ENCODE results near the gene TMEM263. TPM values are rescaled to one million over a fixed set of nuclear protein-coding genes. Genes with fewer than 3 reads are reported as not detected.

TMEM263 gene
- total and polyA plus RNA-seq, 9 donors, result 17.2 to 55.7 (median 42.1) TPM

DNA sequence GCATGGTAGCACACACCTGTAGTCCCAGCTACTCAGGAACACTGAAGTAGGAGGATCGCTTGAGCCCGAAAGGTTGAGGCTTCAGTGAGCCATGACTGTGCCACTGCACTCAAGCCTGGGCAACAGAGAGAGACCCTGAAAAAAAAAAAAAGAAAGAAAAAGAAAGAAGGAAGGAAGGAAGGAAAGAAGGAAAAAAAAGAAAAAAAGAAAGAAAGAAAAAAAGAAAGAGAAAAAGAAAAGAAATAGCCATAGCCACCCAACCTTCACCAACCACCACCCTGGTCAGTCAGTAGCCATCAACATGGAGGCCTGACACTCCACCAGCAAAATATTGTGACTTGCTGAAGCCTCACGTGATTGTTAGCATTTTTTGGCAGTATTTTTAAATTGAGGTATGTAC lies 21.4 kb upstream of the TMEM263 start:
- DNase-seq, result no peak
- Histone ChIP-seq H3K27ac (no peak overlapping the region), H3K4me3 (no peak overlapping the region), H3K27me3 (no peaks in the 10 kb centered on the region), H3K9me3 (no peaks in the 10 kb centered on the region), H3K4me1 (ENCODE audit: insufficient read depth) (no peaks in the 10 kb centered on the region), H3K36me3 (no peaks in the 10 kb centered on the region)
- no peak for TF ChIP-seq CTCF (IDR thresholded peaks at IDR 0.05)
- no peak for TF ChIP-seq POLR2A (IDR thresholded peaks at IDR 0.05)
- no peak for TF ChIP-seq EP300 (IDR thresholded peaks at IDR 0.05)
- intact Hi-C loops (cut with DNase I), result no loop called here
- 70 to 77% (median 73%) methylated on average over 3 of the region's 3 CpGs for WGBS, 3 donors

DNA sequence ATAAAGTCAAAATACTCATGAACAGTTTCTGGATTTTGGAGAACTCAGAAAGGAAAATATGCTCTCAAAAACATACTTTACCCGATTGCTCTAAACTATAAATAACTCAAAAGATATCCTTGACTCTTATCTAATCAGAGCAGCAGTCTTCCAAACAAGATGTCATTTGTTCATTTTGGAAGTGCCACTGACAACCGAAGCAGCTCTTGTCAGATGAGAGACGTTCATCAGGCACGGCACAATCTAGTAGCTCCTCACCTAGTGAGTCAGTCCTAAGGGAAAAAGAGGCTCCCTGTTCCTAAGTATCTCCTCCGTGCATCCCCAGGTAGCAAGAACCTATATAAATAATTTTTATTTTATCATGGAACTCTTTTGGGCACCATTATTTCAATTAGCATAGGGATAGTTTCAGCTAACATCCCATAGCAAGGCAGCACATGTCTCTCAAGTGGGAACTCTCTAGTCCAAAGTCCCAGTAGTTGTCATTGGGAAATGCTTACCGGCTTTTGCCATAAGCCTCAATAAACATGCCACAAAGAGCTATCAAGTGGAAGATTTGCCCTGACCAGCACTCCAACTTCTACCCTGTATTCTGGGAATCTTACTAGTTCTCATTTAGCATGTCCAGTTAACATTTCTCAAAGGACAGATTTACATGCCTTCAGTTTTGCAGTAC lies 14.1 kb upstream of the TMEM263 start:
- 53 to 68% (median 57%) methylated on average over 6 of the region's 6 CpGs for WGBS, 3 donors
- no peaks in the 10 kb centered on the region for H3K9me3 ChIP-seq
- H3K4me3 ChIP-seq, result no peak overlapping the region
- intact Hi-C loops (cut with DNase I), result no loop called here
- H3K27ac ChIP-seq, result no peak overlapping the region
- no peaks in the 10 kb centered on the region for H3K27me3 ChIP-seq
- TF ChIP-seq POLR2A (IDR thresholded peaks at IDR 0.05) (no peak), CTCF (IDR thresholded peaks at IDR 0.05) (no peak), EP300 (IDR thresholded peaks at IDR 0.05) (no peak)
- H3K36me3 ChIP-seq, result no peaks in the 10 kb centered on the region
- no peaks in the 10 kb centered on the region for H3K4me1 ChIP-seq (ENCODE audit: insufficient read depth)
- DNase-seq, result no peak

GRCh38 chr12:106942775-106943174 lies 12.9 kb upstream of the TMEM263 start:
- no peaks in the 10 kb centered on the region for H3K27me3 ChIP-seq
- no peak overlapping the region for H3K27ac ChIP-seq
- no peaks in the 10 kb centered on the region for H3K9me3 ChIP-seq
- WGBS, 3 donors, result 87 to 89% (median 87%) methylated on average over 2 of the region's 2 CpGs
- intact Hi-C loops (cut with DNase I), result no loop called here
- H3K4me3 ChIP-seq, result no peak overlapping the region
- DNase-seq, result no peak
- no peaks in the 10 kb centered on the region for H3K36me3 ChIP-seq
- TF ChIP-seq POLR2A (IDR thresholded peaks at IDR 0.05), result no peak
- TF ChIP-seq EP300 (IDR thresholded peaks at IDR 0.05), result no peak
- H3K4me1 ChIP-seq (ENCODE audit: insufficient read depth), result no peaks in the 10 kb centered on the region

GRCh38 chr12:106945261-106945851 lies 10.4 kb upstream of the TMEM263 start:
- Histone ChIP-seq H3K36me3 (no peaks in the 10 kb centered on the region), H3K4me3 (no peak overlapping the region), H3K27ac (no peak overlapping the region), H3K9me3 (no peaks in the 10 kb centered on the region), H3K4me1 (ENCODE audit: insufficient read depth) (no peaks in the 10 kb centered on the region), H3K27me3 (no peaks in the 10 kb centered on the region)
- intact Hi-C loops (cut with DNase I), result no loop called here
- no peak for DNase-seq
- TF ChIP-seq EP300 (IDR thresholded peaks at IDR 0.05) (no peak), POLR2A (IDR thresholded peaks at IDR 0.05) (no peak), CTCF (IDR thresholded peaks at IDR 0.05) (no peak)
- WGBS, 3 donors, result 8 to 15% (median 8%) methylated on average over 1 of the region's 1 CpG

GRCh38 chr12:106947461-106947860 lies 8.2 kb upstream of the TMEM263 start:
- Histone ChIP-seq H3K27ac (no peak overlapping the region), H3K27me3 (no peaks in the 10 kb centered on the region), H3K4me3 (no peak overlapping the region), H3K4me1 (ENCODE audit: insufficient read depth) (no peaks in the 10 kb centered on the region), H3K9me3 (no peaks in the 10 kb centered on the region), H3K36me3 (no peaks in the 10 kb centered on the region)
- no peak for TF ChIP-seq CTCF (IDR thresholded peaks at IDR 0.05)
- TF ChIP-seq EP300 (IDR thresholded peaks at IDR 0.05), result no peak
- TF ChIP-seq POLR2A (IDR thresholded peaks at IDR 0.05), result no peak
- DNase-seq, result no peak
- intact Hi-C loops (cut with DNase I), result no loop called here

All from ovary (tissue), 9 donors.